IMR-90 (cell line): ENCODE results near the gene CENATAC.
"Not testable (repeated sequence)": the region's sequence is repeated elsewhere in the genome, so short reads cannot be mapped to it uniquely, and the experiment has no call there.

Source experiments
- CEBPB ChIP-seq: IDR thresholded peaks from 2 replicates; pipeline ENCODE4 v1.6.1; 2012; ENCODE audit warnings: low read depth, low read length, improper control_type of control experiment
- CHD1 ChIP-seq: IDR thresholded peaks from 2 replicates; pipeline ENCODE4 v1.6.1; 2012; ENCODE audit warnings: low read depth, low read length, improper control_type of control experiment
- CTCF ChIP-seq: conservative IDR thresholded peaks from 2 replicates; pipeline ENCODE4 v1.5.1; 2012; ENCODE audit warnings: mild to moderate bottlenecking, low read depth, low read length, improper control_type of control experiment
- ELK1 ChIP-seq: fragments of 150-350 bp; IDR thresholded peaks from 2 replicates; pipeline ENCODE4 v1.6.1; 2016; ENCODE audit warnings: low read depth, mild to moderate bottlenecking, low read length, moderate library complexity, borderline replicate concordance
- MAZ ChIP-seq: IDR thresholded peaks from 2 replicates; pipeline ENCODE4 v1.6.1; 2012; ENCODE audit warnings: low read depth, mild to moderate bottlenecking, low read length, improper control_type of control experiment, moderate library complexity, borderline replicate concordance
- POLR2A ChIP-seq: IDR thresholded peaks from 2 replicates; pipeline ENCODE4 v1.6.1; 2012; ENCODE audit warnings: mild to moderate bottlenecking, low read depth, low read length
- RCOR1 ChIP-seq: IDR thresholded peaks from 2 replicates; pipeline ENCODE4 v1.6.1; 2012; ENCODE audit warnings: mild to moderate bottlenecking, low read length, improper control_type of control experiment; ENCODE audit not compliant: insufficient replicate concordance
- SMC3 ChIP-seq: fragments of 150-350 bp; IDR thresholded peaks from 2 replicates; pipeline ENCODE4 v1.6.1; 2016; ENCODE audit warnings: low read depth, mild to moderate bottlenecking, antibody characterized with exemption, low read length, moderate library complexity
- USF2 ChIP-seq: fragments of 150-350 bp; IDR thresholded peaks from 2 replicates; pipeline ENCODE4 v1.6.1; 2017; ENCODE audit warnings: mild to moderate bottlenecking, antibody characterized with exemption, low read length, low read depth

- not testable (repeated sequence) for TF ChIP-seq MAZ, CTCF, USF2, RCOR1, SMC3, CEBPB, POLR2A, CHD1, ELK1
Observed at GRCh38 chr11:119017377-119017776, 19.4 kb downstream of the CENATAC start.
